Central memory CD8-positive, alpha-beta T cell (primary cell): Measurements from ENCODE around the gene L3HYPDH.

ENCODE experiments used
- ATAC-seq: fragments of 150-1000 bp; cut with Tn5 transposase; replicated peaks from 2 replicates; pipeline ENCODE4 v1.10.0; 2022; ENCODE audit warnings: mild to moderate bottlenecking, moderate FRiP score, moderate number of reproducible peaks; ENCODE audit not compliant: poor library complexity, severe bottlenecking; ENCODE audit errors: extremely low read depth
- DNase-seq, 2 donors: peaks; one replicate each; pipeline ENCODE4 v3.0.0; 2021; ENCODE audit warnings: low spot score in 2 of 2
- H3K27ac Mint-ChIP-seq: one replicate; pipeline ENCODE4 v1.8.0; 2022; ENCODE audit warnings: low read depth, mild to moderate bottlenecking, moderate library complexity, mixed read lengths
- H3K27me3 Mint-ChIP-seq: one replicate; pipeline ENCODE4 v1.8.0; 2022; ENCODE audit warnings: mixed read lengths
- H3K36me3 Mint-ChIP-seq: one replicate; pipeline ENCODE4 v1.8.0; 2022; ENCODE audit warnings: mild to moderate bottlenecking, moderate library complexity, mixed read lengths; ENCODE audit not compliant: insufficient read depth
- H3K4me1 Mint-ChIP-seq: one replicate; pipeline ENCODE4 v1.8.0; 2022; ENCODE audit warnings: mixed read lengths
- H3K4me3 Mint-ChIP-seq: one replicate; pipeline ENCODE4 v1.8.0; 2022; ENCODE audit warnings: mild to moderate bottlenecking, moderate library complexity, mixed read lengths
- H3K9me3 Mint-ChIP-seq: one replicate; pipeline ENCODE4 v1.8.0; 2022; ENCODE audit warnings: mixed read lengths

L3HYPDH gene

DNA sequence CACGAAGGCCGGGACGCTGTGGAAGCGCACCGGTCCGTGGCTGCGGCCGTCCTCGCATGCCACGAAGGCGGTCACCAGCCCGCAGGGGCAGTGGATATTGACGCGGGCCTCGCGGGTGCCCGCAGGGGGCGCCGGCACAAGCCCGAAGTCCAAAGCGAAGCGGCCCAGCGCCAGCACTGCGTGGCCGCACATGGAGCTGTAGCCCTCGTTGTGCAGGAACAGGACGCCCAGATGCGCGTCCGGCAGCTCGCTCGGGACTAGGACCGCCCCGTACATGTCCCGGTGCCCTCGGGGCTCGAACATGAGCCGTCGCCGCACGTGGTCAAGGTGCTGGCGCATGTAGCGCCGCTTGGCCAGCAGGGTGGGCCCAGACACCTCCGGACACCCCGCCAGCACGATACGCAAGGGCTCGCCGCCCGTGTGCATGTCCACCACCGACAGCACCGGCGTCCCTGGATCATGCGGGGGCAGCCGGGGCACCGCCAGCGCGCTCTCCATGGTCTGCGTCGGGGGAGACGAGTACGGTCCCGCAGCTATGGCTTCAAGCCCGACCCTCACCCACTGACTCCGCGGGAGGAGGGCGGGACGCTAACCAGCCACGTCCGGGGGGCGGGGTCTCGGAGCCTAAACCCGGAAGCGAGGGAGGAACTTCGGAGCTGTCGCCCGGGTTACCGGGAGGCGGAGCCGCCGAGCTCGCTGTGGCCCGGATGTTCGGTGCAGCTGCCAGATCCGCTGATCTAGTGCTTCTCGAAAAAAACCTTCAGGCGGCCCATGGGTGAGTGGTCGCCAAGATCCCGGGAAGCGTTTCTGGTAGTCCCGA is at the start of gene L3HYPDH, which contains the start of gene JKAMP:
L3HYPDH (minus strand) TSS at position 590 of the 820 bp plus-strand sequence; CDS start at position 498, 92 bp downstream.
JKAMP (plus strand) TSS at position 699 of the 820 bp plus-strand sequence; CDS start at position 772, 73 bp downstream.
- Mint-ChIP-seq H3K4me1 (peaks cover 50% of the 10 kb centered on the region), H3K27ac (peak within 1 kb of the TSS; percentile 74), H3K4me3 (peak within 1 kb of the TSS; percentile 88), H3K36me3 (peaks cover 13% of the 10 kb centered on the region), H3K27me3 (no peaks in the 10 kb centered on the region), H3K9me3 (no peaks in the 10 kb centered on the region)
- DNase-seq: peak; percentile 91 to 97
- ATAC-seq: peak; percentile 95

DNA sequence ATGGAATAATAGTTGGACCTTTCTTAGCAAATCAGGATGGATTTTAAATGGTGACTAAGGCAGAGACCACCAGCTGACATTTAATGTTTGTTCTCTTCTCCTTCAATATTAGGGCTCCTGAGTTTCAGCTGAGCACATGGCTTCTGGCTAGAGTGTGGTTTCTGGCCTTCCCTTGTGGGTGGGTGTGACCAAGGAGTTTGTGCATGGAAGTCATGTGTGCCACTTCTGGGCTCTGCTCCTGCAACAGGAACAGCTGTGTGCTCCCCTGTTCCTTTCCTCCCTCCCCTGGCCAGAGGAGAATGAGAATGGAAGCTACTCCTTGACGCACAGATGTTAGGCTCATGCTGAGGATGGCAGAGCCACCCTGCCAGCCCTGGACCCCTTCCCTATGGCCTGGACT is 48.2 kb upstream of the L3HYPDH start:
- H3K36me3 Mint-ChIP-seq: peaks cover 1% of the 10 kb centered on the region
- no peaks in the 10 kb centered on the region for H3K9me3 Mint-ChIP-seq
- DNase-seq: no peak
- no peaks in the 10 kb centered on the region for H3K4me1 Mint-ChIP-seq
- ATAC-seq: no peak
- no peak overlapping the region for H3K27ac Mint-ChIP-seq
- no peak overlapping the region for H3K4me3 Mint-ChIP-seq
- peaks cover 53% of the 10 kb centered on the region for H3K27me3 Mint-ChIP-seq

DNA sequence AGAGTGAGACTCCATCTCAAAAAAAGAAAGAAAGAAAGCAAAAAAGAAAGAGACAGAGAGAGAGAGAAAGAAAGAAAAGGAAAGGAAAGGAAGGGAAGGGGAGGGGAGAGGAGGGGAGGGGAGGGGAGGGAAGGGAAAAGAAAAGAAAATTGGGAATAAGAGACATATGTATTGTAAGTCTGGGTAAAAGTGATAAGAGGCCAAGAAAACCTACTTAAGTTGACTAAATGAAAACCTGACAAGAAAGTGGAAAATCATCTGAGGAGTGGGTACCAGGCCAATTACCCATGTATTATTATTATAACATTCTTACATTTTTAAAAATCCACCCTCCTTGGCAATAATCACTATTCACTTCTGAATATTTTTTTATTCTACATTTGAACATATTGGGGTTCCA is 46.1 kb upstream of the L3HYPDH start:
- DNase-seq: no peak
- peaks cover 1% of the 10 kb centered on the region for H3K36me3 Mint-ChIP-seq
- H3K27ac Mint-ChIP-seq: no peak overlapping the region
- no peaks in the 10 kb centered on the region for H3K9me3 Mint-ChIP-seq
- ATAC-seq: no peak
- no peaks in the 10 kb centered on the region for H3K4me1 Mint-ChIP-seq
- H3K27me3 Mint-ChIP-seq: peaks cover 41% of the 10 kb centered on the region
- no peak overlapping the region for H3K4me3 Mint-ChIP-seq

DNA sequence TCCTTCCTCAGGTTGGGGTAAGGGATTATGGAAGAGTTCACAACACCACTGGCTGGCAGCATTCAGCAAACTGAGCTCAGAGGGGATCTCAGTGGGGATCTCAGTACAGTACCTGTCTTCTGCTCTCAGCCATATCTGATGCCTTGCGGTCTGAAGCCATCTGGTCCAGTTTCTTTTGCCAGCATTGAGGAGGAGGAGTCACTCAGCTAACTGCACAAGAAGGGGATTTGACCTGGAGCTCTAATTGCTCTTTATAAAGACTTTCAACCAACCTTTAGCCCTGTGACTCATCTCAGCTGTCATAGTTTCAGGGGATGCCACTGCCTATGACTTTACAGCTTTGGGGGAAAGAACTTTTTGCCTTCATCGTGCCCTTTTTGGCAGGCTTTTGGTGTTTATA is 45.0 kb upstream of the L3HYPDH start:
- Mint-ChIP-seq H3K27ac (no peak overlapping the region), H3K27me3 (peaks cover 41% of the 10 kb centered on the region), H3K9me3 (no peaks in the 10 kb centered on the region), H3K36me3 (peaks cover 1% of the 10 kb centered on the region), H3K4me3 (no peak overlapping the region), H3K4me1 (no peaks in the 10 kb centered on the region)
- DNase-seq: no peak
- no peak for ATAC-seq

DNA sequence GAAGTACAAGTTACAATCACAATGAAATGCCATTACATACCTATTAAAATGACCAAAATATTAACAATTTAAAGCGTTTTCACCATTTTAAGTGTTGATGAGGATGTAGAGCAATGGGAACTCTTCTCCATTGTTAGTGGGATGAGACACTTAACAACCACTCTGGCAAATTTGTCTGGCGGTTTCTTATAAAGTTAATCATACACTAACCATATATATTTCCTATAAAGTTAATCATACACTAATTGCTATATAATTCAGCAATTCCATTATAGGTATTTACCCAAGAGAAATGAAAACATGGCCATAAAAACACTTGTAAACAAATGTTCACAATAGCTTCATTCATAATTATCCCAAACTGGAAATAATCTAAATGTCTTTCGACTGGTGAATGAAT is 36.0 kb upstream of the L3HYPDH start:
- Mint-ChIP-seq H3K36me3 (no peaks in the 10 kb centered on the region), H3K27ac (no peak overlapping the region), H3K4me3 (no peak overlapping the region), H3K9me3 (no peaks in the 10 kb centered on the region), H3K4me1 (no peaks in the 10 kb centered on the region), H3K27me3 (peaks cover 16% of the 10 kb centered on the region)
- ATAC-seq (no peak), DNase-seq (no peak)

DNA sequence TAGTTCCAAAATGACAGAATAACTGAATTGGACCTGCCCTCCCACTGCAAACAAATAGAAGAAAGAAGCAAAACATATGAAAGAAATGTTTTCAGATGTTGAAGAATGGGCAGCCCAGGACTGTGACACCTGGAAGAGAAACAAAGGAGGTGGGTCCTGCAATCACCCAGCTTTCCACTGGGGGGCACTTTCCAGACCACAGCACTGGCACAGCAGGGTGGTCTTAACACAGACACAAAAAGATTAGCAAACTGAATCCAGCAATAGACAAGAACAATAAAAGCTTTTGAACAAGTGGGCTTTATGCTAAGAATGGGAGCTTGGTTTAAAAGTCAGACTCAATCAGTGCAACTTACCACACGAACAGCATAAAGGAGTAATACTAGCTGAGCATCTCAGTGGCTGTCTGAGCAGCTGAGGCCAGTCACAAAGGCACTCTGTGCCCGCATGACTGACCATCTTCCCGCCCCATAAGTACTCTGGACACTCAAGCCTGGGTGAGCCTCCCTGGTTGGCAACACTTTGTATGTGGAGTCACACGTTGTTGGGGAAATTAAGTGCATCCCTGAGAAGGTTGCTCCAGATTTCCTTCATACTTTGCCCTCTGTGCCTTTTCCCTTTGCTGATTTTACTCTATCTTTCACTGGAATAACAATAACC is 27.8 kb upstream of the L3HYPDH start:
- no peaks in the 10 kb centered on the region for H3K9me3 Mint-ChIP-seq
- no peak overlapping the region for H3K27ac Mint-ChIP-seq
- no peak overlapping the region for H3K4me3 Mint-ChIP-seq
- no peaks in the 10 kb centered on the region for H3K4me1 Mint-ChIP-seq
- H3K36me3 Mint-ChIP-seq: peaks cover 4% of the 10 kb centered on the region
- DNase-seq (no peak), ATAC-seq (no peak)
- H3K27me3 Mint-ChIP-seq: peaks cover 70% of the 10 kb centered on the region

DNA sequence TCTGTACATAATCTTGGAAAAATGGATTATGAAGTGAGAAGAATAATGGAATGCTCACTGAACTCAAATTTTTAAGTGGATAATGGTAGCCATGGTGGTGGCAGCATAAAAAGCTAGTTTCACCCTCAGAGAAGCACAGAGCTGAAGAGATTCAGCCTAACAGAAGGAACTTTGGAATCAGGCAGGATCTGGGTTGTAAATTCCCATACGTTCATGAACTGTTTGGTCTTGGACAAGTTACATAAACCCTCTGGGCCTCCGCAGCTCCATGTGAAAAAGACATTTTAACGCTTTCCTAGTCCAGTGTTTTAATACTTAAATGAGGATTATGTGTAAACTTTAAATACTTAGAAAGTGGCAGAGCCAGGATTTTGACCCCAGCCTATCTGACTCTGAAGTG is 26.8 kb upstream of the L3HYPDH start:
- DNase-seq (no peak), ATAC-seq (no peak)
- H3K27ac Mint-ChIP-seq: no peak overlapping the region
- peaks cover 62% of the 10 kb centered on the region for H3K27me3 Mint-ChIP-seq
- H3K4me3 Mint-ChIP-seq: no peak overlapping the region
- no peaks in the 10 kb centered on the region for H3K4me1 Mint-ChIP-seq
- no peaks in the 10 kb centered on the region for H3K9me3 Mint-ChIP-seq
- H3K36me3 Mint-ChIP-seq: peaks cover 4% of the 10 kb centered on the region

DNA sequence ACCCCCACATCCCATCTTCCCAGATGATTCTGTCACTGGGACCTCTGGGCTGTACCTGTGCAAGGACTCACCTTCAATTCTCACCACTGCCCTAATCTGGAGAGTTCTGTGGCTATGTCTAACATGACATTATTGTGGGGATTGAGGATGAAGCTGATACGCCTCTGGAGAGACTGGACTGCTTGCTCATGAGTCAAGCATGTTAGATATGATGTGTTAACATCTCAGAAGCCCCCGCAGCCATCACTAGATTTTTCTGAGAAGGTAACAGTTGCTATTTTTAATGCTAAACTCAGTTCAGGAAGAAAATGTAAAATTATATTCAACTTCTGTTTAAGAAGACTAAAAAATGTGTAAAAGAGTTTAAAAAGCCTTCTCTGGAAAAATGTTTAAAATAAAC is 25.8 kb upstream of the L3HYPDH start:
- no peaks in the 10 kb centered on the region for H3K9me3 Mint-ChIP-seq
- H3K27ac Mint-ChIP-seq: no peak overlapping the region
- no peaks in the 10 kb centered on the region for H3K4me1 Mint-ChIP-seq
- peaks cover 52% of the 10 kb centered on the region for H3K27me3 Mint-ChIP-seq
- peaks cover 4% of the 10 kb centered on the region for H3K36me3 Mint-ChIP-seq
- DNase-seq: no peak
- no peak for ATAC-seq
- no peak overlapping the region for H3K4me3 Mint-ChIP-seq

DNA sequence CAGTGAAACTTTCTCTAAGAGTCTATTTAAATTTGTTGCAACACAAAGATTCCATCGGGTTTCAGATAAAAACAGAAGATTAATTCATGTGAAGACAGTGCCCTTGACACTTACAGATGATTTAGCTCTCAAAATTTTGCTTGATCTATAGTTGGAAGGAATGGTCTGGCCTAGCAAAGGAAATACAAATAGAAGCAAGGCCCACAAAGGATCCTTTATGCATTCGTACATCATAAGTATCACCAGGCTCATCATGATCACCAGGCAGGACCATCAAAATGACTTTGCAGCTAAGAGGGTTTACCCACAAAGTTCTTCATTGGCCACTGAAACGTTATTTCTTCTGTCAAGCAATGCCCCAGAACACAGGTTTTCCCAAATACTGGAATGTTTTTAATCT is 24.9 kb upstream of the L3HYPDH start:
- Mint-ChIP-seq H3K36me3 (peaks cover 4% of the 10 kb centered on the region), H3K4me1 (peaks cover 2% of the 10 kb centered on the region), H3K27ac (no peak overlapping the region), H3K9me3 (no peaks in the 10 kb centered on the region), H3K27me3 (peaks cover 43% of the 10 kb centered on the region), H3K4me3 (no peak overlapping the region)
- DNase-seq (no peak), ATAC-seq (no peak)

DNA sequence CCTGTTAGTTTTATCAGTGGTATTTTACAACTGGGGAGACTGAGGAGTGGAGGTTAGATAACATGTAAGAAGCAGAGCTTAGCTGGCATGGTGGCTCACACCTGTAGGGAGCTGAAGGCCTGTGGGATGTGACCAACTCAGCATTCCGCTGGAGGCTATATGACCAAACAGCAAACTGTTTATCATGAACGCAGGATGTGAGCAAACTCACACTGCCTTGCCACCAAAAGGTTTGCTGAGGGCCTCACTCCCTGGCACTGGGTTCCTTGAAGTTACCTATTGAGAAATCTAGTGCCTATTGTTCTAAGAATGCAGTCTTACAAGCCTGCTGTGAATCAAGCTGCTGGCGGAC is 23.5 kb upstream of the L3HYPDH start:
- no peak overlapping the region for H3K4me3 Mint-ChIP-seq

DNA sequence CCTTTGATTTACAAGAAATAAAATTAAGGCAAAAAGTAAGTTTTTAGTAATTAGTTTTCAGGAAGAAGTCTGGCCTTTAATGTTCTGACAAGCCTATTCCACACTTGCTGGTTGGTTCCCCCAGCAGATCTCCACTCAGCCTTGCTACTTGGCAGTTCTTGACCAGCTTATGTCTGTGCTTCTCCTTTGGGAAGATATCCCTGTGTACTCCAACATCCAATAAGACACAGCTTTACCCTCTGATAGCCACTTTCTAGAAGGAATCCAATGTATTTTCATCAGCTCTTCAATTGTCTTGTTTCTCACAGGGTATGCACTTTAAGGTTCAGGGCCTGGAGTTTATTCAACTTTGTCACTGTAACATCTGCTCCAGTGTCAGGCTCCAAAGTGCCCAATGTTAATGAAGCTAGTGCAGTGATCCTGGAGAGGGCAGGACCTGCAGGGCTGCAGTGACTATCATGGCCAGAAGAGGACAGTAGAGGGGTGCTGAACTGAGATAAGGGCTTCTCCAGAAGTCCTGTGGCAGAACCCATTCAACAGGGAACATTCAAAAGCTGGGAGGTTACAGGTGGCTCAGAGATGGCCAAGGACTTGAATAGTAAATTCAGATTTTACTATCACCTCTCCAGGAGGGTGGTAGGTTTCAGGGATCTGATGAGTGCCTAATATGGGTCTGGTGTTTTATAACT is 23.0 kb upstream of the L3HYPDH start:
- Mint-ChIP-seq H3K36me3 (peaks cover 3% of the 10 kb centered on the region), H3K27ac (no peak overlapping the region), H3K4me1 (peaks cover 5% of the 10 kb centered on the region), H3K27me3 (peaks cover 27% of the 10 kb centered on the region), H3K9me3 (no peaks in the 10 kb centered on the region), H3K4me3 (no peak overlapping the region)
- ATAC-seq (no peak), DNase-seq (peak in 1 of 2 donors; percentile 18)

More for the DNA sequence above, 23.5 kb upstream of the L3HYPDH start:
- Mint-ChIP-seq H3K27me3 (peaks cover 32% of the 10 kb centered on the region), H3K9me3 (no peaks in the 10 kb centered on the region), H3K36me3 (peaks cover 4% of the 10 kb centered on the region), H3K27ac (no peak overlapping the region), H3K4me1 (peaks cover 5% of the 10 kb centered on the region)
- ATAC-seq: no peak
- no peak for DNase-seq

DNA sequence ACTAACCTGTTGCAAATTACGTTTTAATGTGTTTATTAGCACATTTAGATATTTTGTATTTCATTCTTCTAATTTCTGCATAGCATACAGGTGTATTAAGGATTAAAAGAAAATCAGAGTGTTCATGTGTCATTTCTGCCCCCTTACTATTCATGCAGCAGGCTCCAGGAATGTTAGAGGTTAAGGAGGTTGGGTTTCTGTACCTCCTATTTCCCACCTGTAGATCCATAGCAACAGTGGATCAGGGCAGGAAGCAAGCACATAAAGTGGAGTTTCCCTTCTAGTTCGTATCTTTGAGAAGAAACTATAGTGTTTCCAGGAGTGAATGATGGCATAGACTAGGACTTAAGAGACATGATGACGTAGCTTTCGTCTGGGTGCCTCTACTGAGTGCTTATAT is 19.0 kb upstream of the L3HYPDH start:
- Mint-ChIP-seq H3K27me3 (no peaks in the 10 kb centered on the region), H3K4me3 (no peak overlapping the region), H3K27ac (no peak overlapping the region), H3K9me3 (no peaks in the 10 kb centered on the region), H3K4me1 (peaks cover 5% of the 10 kb centered on the region), H3K36me3 (peaks cover 18% of the 10 kb centered on the region)
- DNase-seq (no peak), ATAC-seq (no peak)
